ENCODE data around the gene NME7. TPM values are rescaled to one million over a fixed set of nuclear protein-coding genes. Genes with fewer than 3 reads are reported as not detected.
"Not testable (repeated sequence)": the region's sequence is repeated elsewhere in the genome, so short reads cannot be mapped to it uniquely, and the experiment has no call there.

The NME7 gene
- total RNA-seq, result 10.6 TPM
- long read RNA-seq, transcript NME7-201 (12 exons, 1,642 nt), result major isoform, 17 of 20 reads
- long read RNA-seq, partial matches to known transcripts, result 0 of 20 reads
- long read RNA-seq, other reads (novel, unspliced or antisense), result 2 of 20 reads

GRCh38 chr1:169367686-169368405 is at the start of gene NME7, which contains the start of gene BLZF1:
TSS of gene NME7 (minus strand) at chr1:169367797. CDS start at chr1:169367710, 87 bp downstream.
TSS of gene BLZF1 (plus strand) at chr1:169368195. CDS start at chr1:169369523, 1,328 bp downstream.
- DNase-seq, result peak; percentile 98
- ATAC-seq (ENCODE audit: poor library complexity), result peak; percentile 100
- intact Hi-C loops (cut with DNase I), result no loop called here

- no peak for DNase-seq
- ATAC-seq (ENCODE audit: poor library complexity), result no peak
- intact Hi-C loops (cut with DNase I), result no loop called here
Observed at GRCh38 chr1:169414952-169415351, 47.4 kb upstream of the NME7 start.

- ATAC-seq (ENCODE audit: poor library complexity); intact Hi-C loops (cut with DNase I); DNase-seq: not testable (repeated sequence)
Observed at GRCh38 chr1:169408340-169408739, 40.7 kb upstream of the NME7 start.

- ATAC-seq (ENCODE audit: poor library complexity); DNase-seq; intact Hi-C loops (cut with DNase I): not testable (repeated sequence)
Observed at GRCh38 chr1:169402578-169402977, 35.0 kb upstream of the NME7 start.

GRCh38 chr1:169395955-169396354 is 28.4 kb upstream of the NME7 start:
- DNase-seq, result no peak
- ATAC-seq (ENCODE audit: poor library complexity), result no peak
- intact Hi-C loops (cut with DNase I), result no loop called here

- intact Hi-C loops (cut with DNase I), result no loop called here
- no peak for ATAC-seq (ENCODE audit: poor library complexity)
- no peak for DNase-seq
Observed at GRCh38 chr1:169392406-169392805, 24.8 kb upstream of the NME7 start.

GRCh38 chr1:169390303-169390702 is 22.7 kb upstream of the NME7 start:
- intact Hi-C loops (cut with DNase I), result no loop called here
- no peak for ATAC-seq (ENCODE audit: poor library complexity)
- no peak for DNase-seq

- ATAC-seq (ENCODE audit: poor library complexity) (no peak), DNase-seq (no peak)
- intact Hi-C loops (cut with DNase I), result no loop called here
Observed at GRCh38 chr1:169387399-169387798, 19.8 kb upstream of the NME7 start.

GRCh38 chr1:169383449-169383848 is 15.9 kb upstream of the NME7 start:
- ATAC-seq (ENCODE audit: poor library complexity), result no peak
- intact Hi-C loops (cut with DNase I), result no loop called here

GRCh38 chr1:169381162-169381561 is 13.6 kb upstream of the NME7 start:
- intact Hi-C loops (cut with DNase I), result no loop called here
- ATAC-seq (ENCODE audit: poor library complexity) (no peak), DNase-seq (no peak)

More at GRCh38 chr1:169383449-169383848, 15.9 kb upstream of the NME7 start:
- no peak for DNase-seq

GRCh38 chr1:169371404-169371803 is 3.8 kb upstream of the NME7 start:
- intact Hi-C loops (cut with DNase I), result no loop called here
- no peak for ATAC-seq (ENCODE audit: poor library complexity)
- no peak for DNase-seq

- no peak for ATAC-seq (ENCODE audit: poor library complexity)
- DNase-seq, result no peak
- intact Hi-C loops (cut with DNase I), result no loop called here
Observed at GRCh38 chr1:169368406-169368769, 791 bp upstream of the NME7 start.

GRCh38 chr1:169367096-169367685 is 406 bp downstream of the NME7 start:
- peak; percentile 41 for ATAC-seq (ENCODE audit: poor library complexity)
- intact Hi-C loops (cut with DNase I), result no loop called here
- DNase-seq, result peak; percentile 34

- no peak for DNase-seq
- intact Hi-C loops (cut with DNase I), result no loop called here
- no peak for ATAC-seq (ENCODE audit: poor library complexity)
Observed at GRCh38 chr1:169364948-169365347, 2.6 kb downstream of the NME7 start.

GRCh38 chr1:169363046-169363730 is 4.4 kb downstream of the NME7 start:
- intact Hi-C loops (cut with DNase I), result no loop called here
- no peak for ATAC-seq (ENCODE audit: poor library complexity)

GRCh38 chr1:169361281-169361680 is 6.3 kb downstream of the NME7 start:
- no peak for ATAC-seq (ENCODE audit: poor library complexity)
- intact Hi-C loops (cut with DNase I), result no loop called here
- DNase-seq, result no peak

More at GRCh38 chr1:169363046-169363730, 4.4 kb downstream of the NME7 start:
- DNase-seq, result no peak

- DNase-seq (no peak), ATAC-seq (ENCODE audit: poor library complexity) (no peak)
- intact Hi-C loops (cut with DNase I), result no loop called here
Observed at GRCh38 chr1:169360415-169360814, 7.2 kb downstream of the NME7 start.

- intact Hi-C loops (cut with DNase I), result loop anchor here (5.0 kb wide), 2 partner anchors 746 to 1006 kb away; no protein-coding TSS in a partner anchor
- no peak for DNase-seq
- ATAC-seq (ENCODE audit: poor library complexity), result no peak
Observed at GRCh38 chr1:169348383-169349036, 19.1 kb downstream of the NME7 start.

Data from Right ventricle myocardium superior (tissue), 1 donor.